Activated CD8-positive, alpha-beta memory T cell treated with anti-CD3 and anti-CD28 coated beads, Interleukin-2, amount 50 U/mL, for 4 hours (primary cell): ENCODE results near the gene TOPBP1.
"Not testable (repeated sequence)": the region's sequence is repeated elsewhere in the genome, so short reads cannot be mapped to it uniquely, and the experiment has no call there.

Experiments used
- DNase-seq: peaks from one replicate; pipeline ENCODE4 v3.0.0-alpha.2; 2020

The TOPBP1 gene

DNA sequence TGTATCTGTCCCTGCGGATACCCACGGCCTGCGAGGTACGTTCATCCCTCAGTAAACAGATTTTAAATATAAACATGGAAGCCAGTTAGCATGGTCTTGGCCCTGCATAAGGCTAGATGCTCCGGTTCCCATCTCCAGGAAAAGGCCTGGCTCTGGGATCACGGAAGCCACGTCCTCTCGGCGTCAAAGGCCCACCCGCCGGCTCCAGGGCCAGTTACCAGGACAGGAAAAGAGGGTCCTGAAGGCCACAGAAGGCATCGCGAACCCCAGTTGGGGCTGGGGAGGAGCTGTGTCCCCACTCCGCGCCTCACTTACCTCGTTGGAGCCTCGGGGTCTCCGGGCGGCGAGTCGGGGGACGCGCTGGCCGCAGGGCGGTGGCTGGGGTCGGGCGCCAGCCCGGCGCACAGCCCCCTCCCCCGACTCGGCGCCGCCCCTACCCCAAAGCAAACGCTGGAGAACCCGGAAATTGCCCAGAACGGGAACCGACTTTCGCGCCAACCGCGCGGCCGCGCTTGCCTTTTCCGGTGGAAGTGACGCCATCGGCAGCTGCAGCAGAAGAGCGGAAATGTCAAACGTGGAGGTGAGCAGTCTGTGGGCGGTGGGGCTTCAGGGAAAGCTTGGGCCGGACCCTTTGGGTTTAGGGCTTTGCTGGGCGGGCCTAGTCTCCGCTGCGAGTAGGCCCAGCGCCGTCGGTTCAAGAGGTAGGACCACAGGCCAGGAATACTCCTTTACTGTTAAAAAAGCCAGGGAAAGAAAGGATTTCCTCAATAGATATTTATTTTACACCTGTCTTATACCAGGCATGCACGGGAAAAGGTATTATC lies at the start of gene TOPBP1:
Gene TOPBP1 (minus strand): TSS at position 488 of the 824 bp plus-strand sequence. CDS start 814 bp downstream, outside the sequence.
- DNase-seq: peak; percentile 84

DNA sequence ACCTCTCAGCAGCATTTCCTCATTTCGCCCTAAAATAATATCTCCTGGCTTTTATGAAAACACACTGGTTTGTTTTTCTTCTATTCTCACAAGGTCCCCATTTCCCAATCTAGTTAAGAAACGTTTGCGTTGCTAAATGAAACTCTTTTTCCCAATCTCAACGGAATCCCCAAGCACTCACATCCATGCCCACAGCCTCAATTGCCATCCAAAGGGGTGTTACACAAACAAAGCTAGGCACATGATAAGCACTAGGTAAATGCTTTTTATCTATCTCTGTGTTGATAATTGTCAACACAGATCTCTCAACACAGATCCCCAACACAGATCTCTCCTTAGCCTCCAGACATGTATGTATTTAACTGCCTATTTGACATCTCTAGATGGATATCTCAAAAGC lies 49.3 kb upstream of the TOPBP1 start:
- no peak for DNase-seq

DNA sequence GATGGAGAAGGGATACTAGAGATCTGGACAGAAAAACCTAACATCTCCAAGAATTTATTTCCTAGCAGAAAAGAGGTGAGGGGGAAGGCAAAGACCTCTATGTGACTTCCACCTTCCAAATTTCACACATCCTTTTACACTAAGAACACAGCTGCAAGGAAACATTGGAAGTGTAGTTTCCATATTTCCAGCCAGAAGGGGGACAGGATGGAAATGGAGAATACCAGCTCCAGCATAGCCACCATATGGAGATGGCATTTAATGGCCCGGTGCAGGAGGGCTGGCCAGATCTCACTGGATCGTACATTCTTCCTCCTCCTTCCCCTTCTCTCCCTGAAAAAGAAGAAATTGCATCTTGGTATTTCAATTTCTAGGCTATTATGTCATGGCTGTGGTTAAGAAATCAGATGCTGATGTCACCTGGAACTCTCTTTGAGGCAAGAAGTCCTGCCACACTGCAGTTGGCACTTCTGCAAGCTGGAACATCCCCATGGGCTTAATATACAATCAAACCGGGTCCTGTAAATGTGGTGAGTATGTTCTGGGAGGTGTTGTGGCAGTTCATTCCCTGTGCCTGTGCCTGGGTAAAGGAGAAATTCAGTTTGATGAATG lies 47.5 kb upstream of the TOPBP1 start:
- DNase-seq: no peak

GRCh38 chr3:133706033-133706432 lies 44.3 kb upstream of the TOPBP1 start:
- DNase-seq: no peak

DNA sequence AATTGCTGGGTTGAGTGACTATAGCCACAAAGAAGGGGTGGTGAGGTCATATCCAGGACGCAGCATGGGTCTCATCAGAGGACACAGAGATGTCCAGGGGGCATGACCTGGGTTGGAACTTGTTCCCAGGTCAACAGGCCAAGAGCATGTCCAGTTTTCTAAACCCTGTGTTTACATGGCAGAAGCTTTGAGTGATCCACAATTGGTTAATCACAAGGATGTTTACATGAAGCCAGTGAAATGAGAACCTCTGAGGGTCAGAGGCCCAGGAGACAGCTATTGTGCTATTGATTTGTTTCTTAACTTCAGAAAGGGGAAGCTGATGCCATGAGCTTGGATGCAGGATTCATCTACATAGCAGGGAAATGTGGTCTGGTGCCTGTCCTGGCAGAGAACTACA lies 42.2 kb upstream of the TOPBP1 start:
- no peak for DNase-seq

- no peak for DNase-seq
These were observed 40.0 kb upstream of the TOPBP1 start for GRCh38 chr3:133701435-133702358.

DNA sequence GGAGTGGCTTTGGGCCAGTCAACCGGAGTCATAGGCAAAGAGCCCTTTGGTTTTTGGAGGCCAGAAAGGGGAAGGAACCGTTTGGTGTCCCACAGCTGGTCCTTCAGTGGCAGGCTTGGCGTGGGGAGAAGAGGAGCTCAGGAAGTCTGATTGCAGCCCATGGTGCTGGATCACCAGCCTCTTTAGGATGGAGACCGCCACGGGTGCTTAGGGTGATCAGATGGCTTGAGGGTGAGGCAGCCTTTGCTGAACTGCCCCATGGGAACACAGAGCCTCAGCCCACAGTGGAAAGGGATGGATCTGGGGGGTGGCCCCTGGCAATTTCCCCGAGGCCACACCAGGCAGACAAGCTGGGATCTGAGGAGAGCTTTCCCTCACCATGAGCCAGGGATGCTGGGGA lies 38.6 kb upstream of the TOPBP1 start:
- DNase-seq: no peak

DNA sequence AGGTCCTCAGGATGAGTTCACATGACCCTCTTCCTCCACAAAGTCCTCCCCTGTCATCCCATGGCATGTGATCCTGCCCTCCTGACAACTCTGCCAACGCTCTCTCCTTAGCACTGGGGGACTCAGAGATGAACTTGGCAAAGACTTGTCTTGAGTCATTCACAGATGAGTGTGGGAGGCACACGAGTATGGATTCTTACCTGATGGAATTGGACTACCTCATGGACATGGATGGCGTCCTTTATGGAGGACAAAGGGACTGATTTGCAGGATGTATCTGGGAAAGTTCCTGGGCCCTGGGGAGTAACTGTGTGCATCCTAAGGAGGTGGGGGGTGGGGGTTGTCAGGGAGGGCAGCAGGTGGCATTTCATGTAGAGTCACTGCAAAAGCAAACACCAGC lies 38.2 kb upstream of the TOPBP1 start:
- DNase-seq: no peak

DNA sequence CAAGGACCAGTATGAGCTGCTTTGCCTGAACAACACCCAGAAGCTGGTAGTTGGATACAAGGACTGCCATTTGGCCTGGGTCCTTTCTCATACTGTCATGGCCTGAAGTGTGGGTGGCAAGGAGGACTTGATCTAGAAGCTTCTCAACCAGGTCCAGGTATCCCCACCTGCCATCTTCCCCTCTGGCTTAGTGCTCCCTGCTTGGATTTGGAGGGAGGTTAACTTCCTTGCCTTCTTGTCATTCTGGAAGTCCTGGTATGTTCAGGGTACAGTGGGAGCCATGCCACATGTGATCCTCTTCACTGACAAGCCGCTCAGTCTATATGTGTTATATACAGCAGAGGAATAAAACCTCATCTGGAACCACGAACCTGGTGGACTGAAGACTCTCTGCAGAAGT lies 37.7 kb upstream of the TOPBP1 start:
- DNase-seq: no peak

DNA sequence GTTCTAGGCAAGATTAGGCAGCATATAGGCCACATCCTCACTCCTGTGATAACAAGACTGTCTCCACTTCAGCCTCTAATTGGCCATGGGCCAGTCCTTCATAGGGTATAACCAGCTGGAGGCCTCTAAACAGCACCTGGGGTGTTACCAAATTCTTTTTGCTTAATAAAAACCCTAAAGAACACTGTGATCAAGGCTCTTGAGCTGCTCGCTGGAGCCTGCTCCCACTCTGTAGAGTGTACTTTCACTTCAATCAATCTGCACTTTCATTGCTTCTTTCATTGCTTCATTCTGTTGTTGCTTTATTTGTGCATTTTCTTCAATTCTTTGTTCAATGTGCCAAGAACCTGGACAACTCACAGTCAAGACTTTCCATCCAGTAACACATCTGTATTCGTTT lies 36.2 kb upstream of the TOPBP1 start:
- DNase-seq: no peak

- no peak for DNase-seq
These were observed 33.9 kb upstream of the TOPBP1 start for GRCh38 chr3:133695560-133696171.

- no peak for DNase-seq
These were observed 32.8 kb upstream of the TOPBP1 start for GRCh38 chr3:133694288-133695268.

DNA sequence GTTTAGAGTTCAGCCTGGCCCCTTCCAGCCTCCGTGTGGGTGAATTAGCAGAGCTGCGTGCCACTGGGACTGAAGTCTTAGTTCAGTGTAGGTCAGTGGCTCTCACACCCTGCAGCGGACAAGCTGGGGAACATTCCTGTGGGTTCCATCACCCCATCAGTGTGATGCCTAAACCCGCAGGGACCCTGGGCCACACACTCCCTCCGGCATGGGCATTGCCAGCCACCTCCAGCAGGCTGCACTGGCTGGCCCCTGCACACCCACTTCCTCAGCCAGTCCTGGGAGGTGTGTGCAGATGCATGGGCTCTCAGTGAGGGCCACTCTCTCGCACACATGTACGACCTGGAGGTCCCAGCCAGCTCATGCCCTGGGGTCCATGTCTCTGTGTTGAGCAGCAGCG lies 32.1 kb upstream of the TOPBP1 start:
- no peak for DNase-seq

GRCh38 chr3:133692759-133693158 lies 31.0 kb upstream of the TOPBP1 start:
- no peak for DNase-seq

DNA sequence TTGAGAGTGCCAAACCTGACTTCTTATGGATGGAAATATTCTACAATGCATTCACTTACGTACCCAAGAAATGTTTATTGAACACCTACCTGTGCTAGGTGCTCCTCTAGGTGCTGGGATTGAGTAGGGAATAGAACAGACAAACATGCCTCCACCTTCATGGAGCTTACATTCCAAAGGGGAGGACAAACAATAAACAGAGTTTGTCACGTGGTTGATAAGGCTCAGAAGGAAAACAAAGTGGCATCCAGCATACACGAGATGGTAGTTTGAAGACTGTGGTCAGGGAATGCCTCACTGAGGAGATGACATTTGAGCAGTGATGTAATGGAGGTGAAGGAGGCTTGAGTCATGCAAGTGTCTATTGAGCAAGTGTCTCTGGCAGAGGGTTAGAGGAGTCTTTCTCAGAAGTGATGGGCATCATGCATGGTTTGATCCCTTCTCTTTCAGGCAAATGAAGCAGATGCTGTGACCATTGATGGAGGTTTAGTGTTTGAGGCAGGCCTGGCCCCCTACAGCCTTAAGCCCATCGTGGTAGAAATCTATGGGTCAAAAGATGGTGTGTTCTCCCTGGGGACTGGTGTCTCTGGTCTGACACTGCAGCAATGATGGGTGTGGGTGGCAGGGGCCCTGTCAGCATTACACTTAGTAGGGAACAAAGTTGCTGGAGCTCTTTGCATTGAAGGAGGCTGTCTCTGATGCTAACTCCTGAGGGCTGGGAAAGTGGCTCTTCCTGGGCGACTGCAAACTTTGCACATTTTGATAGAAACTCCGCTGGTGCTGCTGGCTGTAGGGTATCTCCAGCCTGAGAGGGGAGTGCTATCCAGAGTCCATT lies 29.7 kb upstream of the TOPBP1 start:
- no peak for DNase-seq

GRCh38 chr3:133677993-133678392 lies 16.3 kb upstream of the TOPBP1 start:
- DNase-seq: not testable (repeated sequence)

DNA sequence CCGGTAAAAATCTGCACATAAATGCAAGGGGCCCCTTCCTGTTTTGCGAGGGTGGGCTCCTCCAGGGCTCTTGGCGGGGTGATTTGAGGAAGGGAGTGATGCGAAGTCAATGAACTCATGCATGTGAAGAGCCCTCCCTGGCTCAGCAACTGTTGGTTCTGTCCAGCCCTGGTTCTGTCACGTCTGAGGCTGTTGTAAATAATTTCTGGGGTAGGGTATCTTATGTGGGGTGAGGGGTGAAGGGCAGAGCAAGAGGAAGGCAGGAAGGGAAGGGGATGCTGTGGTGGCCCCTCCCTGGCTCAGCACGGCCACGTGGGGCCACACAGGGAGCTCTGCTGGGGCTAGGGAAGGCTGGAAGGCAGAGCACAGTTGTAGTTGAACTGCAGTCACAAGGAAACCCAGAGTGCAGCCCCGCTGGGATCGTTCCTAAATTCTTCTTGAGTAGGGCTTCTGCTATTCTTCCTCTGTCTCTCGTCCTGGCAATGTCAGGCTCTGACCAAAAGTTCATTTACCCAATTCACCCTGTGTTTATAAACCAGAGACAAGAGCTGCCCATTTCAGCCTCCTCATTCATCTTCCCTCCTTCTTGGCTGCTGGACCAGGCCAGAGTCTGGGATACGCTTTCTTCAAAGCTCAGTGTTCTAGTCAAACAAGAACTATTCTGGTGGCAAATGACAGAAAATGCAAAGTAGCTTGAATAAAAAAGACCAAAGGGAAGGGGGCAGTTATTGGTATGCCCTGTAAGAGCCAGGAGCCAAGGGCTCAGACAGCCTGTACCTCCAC lies 14.8 kb upstream of the TOPBP1 start:
- no peak for DNase-seq

- no peak for DNase-seq
These were observed 14.0 kb upstream of the TOPBP1 start for GRCh38 chr3:133675631-133676335.

DNA sequence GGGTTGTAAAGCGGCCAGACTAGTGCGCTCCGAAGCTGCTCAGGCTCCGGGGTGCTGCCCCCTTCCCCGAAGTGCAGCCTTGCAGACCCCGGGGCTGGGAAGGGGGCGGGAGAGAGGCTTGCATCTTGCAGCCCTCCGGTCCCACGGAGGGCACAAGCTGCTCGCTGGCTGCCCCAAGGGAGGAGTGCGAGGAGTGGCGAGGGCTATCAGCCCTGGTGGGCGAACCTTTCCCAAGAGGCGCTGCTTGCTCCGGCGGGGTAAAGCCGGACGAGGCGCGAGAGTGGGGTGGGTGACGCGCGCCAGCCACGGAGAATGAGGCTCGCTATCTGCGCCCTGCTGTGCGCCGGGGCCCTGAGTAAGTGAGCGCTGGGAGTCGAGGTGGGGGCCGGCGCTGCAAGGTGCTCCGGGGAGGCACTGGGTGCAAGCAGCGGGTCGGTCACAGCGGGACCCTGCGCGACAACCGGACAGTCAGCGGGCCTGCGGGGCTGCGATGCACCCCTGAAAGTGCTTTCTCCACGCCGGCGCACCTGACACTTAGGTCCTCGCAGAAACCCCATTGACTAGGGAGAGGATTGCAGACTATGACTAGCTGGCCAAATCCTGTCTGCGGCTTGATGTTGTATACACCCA lies 12.7 kb upstream of the TOPBP1 start:
- DNase-seq: no peak
